GM12878 (cell line): ENCODE results near the gene ADGRG7. TPM values are rescaled to one million over a fixed set of nuclear protein-coding genes. Genes with fewer than 3 reads are reported as not detected.

ENCODE experiments used
- ATAC-seq: fragments of 200-7000 bp; cut with Tn5 transposase; 3 replicates; pipeline ENCODE4 v1.9.1; 2020; ENCODE audit warnings: mild to moderate bottlenecking, moderate library complexity
- BruUV-seq: library from RNA; stranded (reverse); fragments of 400-500 nt; replicated peaks from 2 replicates; lab custom pipeline; 2021; lab: Mats Ljungman, UMichigan
- CTCF ChIA-PET: fragments of 300-600 bp; sonication (Branson Sonifier 250); formaldehyde crosslinking; extraction: SDS; loops from one replicate; lab custom pipeline; 2021; ENCODE audit warnings: inconsistent platforms; lab: Yijun Ruan, JAX
- POLR2A ChIA-PET: fragments of 350-600 bp; formaldehyde crosslinking; extraction: SDS; loops from one replicate; lab custom pipeline; 2021; ENCODE audit warnings: inconsistent platforms; lab: Charles Lee
- RAD21 ChIA-PET: fragments of 300-600 bp; sonication (Branson Sonifier 250); formaldehyde crosslinking; loops from one replicate; lab custom pipeline; 2023; ENCODE audit warnings: antibody characterized with exemption; ENCODE audit not compliant: unreplicated experiment; lab: Charles Lee
- SMC1A ChIA-PET: fragments of 300-600 bp; sonication (Branson Sonifier 250); formaldehyde crosslinking; loops from one replicate; lab custom pipeline; 2023; ENCODE audit not compliant: unreplicated experiment, uncharacterized antibody; lab: Charles Lee
- DNase-seq: peaks from one replicate; pipeline ENCODE4 v3.0.0-alpha.2; 2011; ENCODE audit warnings: low read depth, low spot score
- FAIRE-seq: peaks from 3 replicates; lab custom pipeline; 2011; peaks lifted over from hg19 to GRCh38; lab: Jason Lieb, UNC
- H2AFZ ChIP-seq: 2 replicates; pipeline ENCODE4 v1.6.0; 2011; ENCODE audit warnings: low read depth, low read length, control low read depth; ENCODE audit not compliant: control insufficient read depth
- H3K27ac ChIP-seq: 2 replicates; pipeline ENCODE4 v1.5.1; 2011; ENCODE audit warnings: control low read depth; ENCODE audit not compliant: control insufficient read depth, insufficient read depth
- H3K27me3 ChIP-seq, 2 experiments: replicated peaks in 1 of 2; 2 replicates each; pipeline versions ENCODE4 v1.6.0 to v1.6.1; 2011; ENCODE audit warnings: low read length in 1 of 2; ENCODE audit not compliant: control insufficient read depth in 2 of 2, insufficient read depth in 2 of 2
- H3K36me3 ChIP-seq, 2 experiments: 2 replicates each; pipeline ENCODE4 v1.5.1; 2011; ENCODE audit warnings: low read length in 1 of 2; ENCODE audit not compliant: control insufficient read depth in 2 of 2, insufficient read depth in 2 of 2
- H3K4me1 ChIP-seq: 2 replicates; pipeline ENCODE4 v1.6.1; 2011; ENCODE audit warnings: mild to moderate bottlenecking, low read length, moderate library complexity, mixed read lengths; ENCODE audit not compliant: control insufficient read depth, insufficient read depth
- H3K4me2 ChIP-seq: 2 replicates; pipeline ENCODE4 v1.6.0; 2011; ENCODE audit warnings: control low read depth; ENCODE audit not compliant: control insufficient read depth, insufficient read depth
- H3K4me3 ChIP-seq: fragments of 200-600 bp; sonication (generic); 2 replicates; pipeline ENCODE4 v1.5.1; 2016
- H3K79me2 ChIP-seq: 2 replicates; pipeline ENCODE4 v1.6.0; 2011; ENCODE audit warnings: low read length; ENCODE audit not compliant: control insufficient read depth, insufficient read depth
- H3K9ac ChIP-seq: 2 replicates; pipeline ENCODE4 v1.8.0; 2011; ENCODE audit warnings: low read length, control low read depth, mixed read lengths; ENCODE audit not compliant: control insufficient read depth, insufficient read depth
- H3K9me3 ChIP-seq: replicated peaks from 3 replicates; pipeline ENCODE4 v1.5.1; 2011; ENCODE audit warnings: mild to moderate bottlenecking, low read length; ENCODE audit not compliant: control insufficient read depth, insufficient read depth
- H4K20me1 ChIP-seq: 2 replicates; pipeline ENCODE4 v1.6.0; 2011; ENCODE audit not compliant: control insufficient read depth, insufficient read depth
- BACH1 ChIP-seq: fragments of 450-650 bp; IDR thresholded peaks from 2 replicates; pipeline ENCODE4 v1.6.1; 2017; ENCODE audit warnings: mild to moderate bottlenecking, borderline replicate concordance
- HDAC6 ChIP-seq: fragments of 200-600 bp; sonication (generic); IDR thresholded peaks from one replicate; pipeline ENCODE4 v1.8.0; 2017; ENCODE audit warnings: antibody characterized with exemption; ENCODE audit not compliant: unreplicated experiment
- KAT2A ChIP-seq: conservative IDR thresholded peaks from 2 replicates; pipeline ENCODE4 v1.6.1; 2011; ENCODE audit warnings: low read depth, low read length; ENCODE audit not compliant: control insufficient read depth
- NR2C2 ChIP-seq: IDR thresholded peaks from 2 replicates; pipeline ENCODE4 v1.6.1; 2011; ENCODE audit warnings: borderline replicate concordance, low read depth; ENCODE audit not compliant: control insufficient read depth, insufficient read length
- ZNF622 ChIP-seq: fragments of 450-650 bp; IDR thresholded peaks from 2 replicates; pipeline ENCODE4 v1.6.1; 2017; ENCODE audit warnings: mild to moderate bottlenecking, inconsistent platforms
- WGBS: methylation state at CpG from one replicate; pipeline ENCODE4 v1.1.6; 2016; ENCODE audit warnings: low lambda C conversion rate; ENCODE audit not compliant: insufficient replicate concordance, insufficient coverage; ENCODE audit errors: missing lambda C conversion rate; 5-methylcytosine and 5-hydroxymethylcytosine counted together
- in situ Hi-C: fragments of 300-500 bp; cut with MboI; formaldehyde crosslinking; loops from 9 replicates; pipeline ENCODE4 v1.14.3; 2018; ENCODE audit warnings: mixed read lengths
- intact Hi-C: fragments of 100-400 bp; cut with micrococcal nuclease; formaldehyde crosslinking; loops from one replicate; pipeline ENCODE4 v1.14.2; 2022; ENCODE audit not compliant: unreplicated experiment
- polyA plus RNA-seq, 11 experiments: library from polyadenylated mRNA; depleted of rRNA in 4 of 11; unstranded in 6 of 11; stranded (reverse) in 5 of 11; fragments of >200 nt; fragmentation: Nextera tagmentation in 4 of 11; fragmentation: Illumina TruSeq in 1 of 11; extraction: Ambion mirVana in 4 of 11; extraction: Trizol in 1 of 11; gene quantifications; 1 replicate in 1 of 11; 2 replicates in 10 of 11; pipeline versions ENCODE4 v1.2.1 to v1.2.3, GENCODE V29; 2011 to 2016; ENCODE audit warnings: inconsistent platforms in 2 of 11, missing spikeins in 2 of 11, low read depth in 1 of 11
- total RNA-seq, 4 experiments: library from RNA; depleted of rRNA in 3 of 4; stranded (reverse); fragments of >200 nt in 3 of 4; fragmentation: Illumina TruSeq in 1 of 4; extraction: Trizol in 1 of 4; gene quantifications; 2 replicates each; pipeline versions ENCODE4 v1.2.1 to v1.2.3, GENCODE V29; 2013 to 2021
- TF ChIP-seq, protein P1 (sequence below): IDR thresholded peaks from 2 replicates; pipeline ENCODE4 v1.6.1; 2012; ENCODE audit warnings: mild to moderate bottlenecking, low read depth, low read length
- TF ChIP-seq, protein P2 (sequence below): fragments of 450-650 bp; formaldehyde crosslinking; IDR thresholded peaks from 2 replicates; pipeline ENCODE4 v1.4.0; 2022; ENCODE audit warnings: mild to moderate bottlenecking, moderate library complexity

ADGRG7 gene
- total and polyA plus RNA-seq, 10 of the 15 experiments (the other 5 are each of a cell fraction or from before 2014, with no cell fraction given) = 0.02 to 0.21 (median 0.14) TPM; not detected in 7

DNA sequence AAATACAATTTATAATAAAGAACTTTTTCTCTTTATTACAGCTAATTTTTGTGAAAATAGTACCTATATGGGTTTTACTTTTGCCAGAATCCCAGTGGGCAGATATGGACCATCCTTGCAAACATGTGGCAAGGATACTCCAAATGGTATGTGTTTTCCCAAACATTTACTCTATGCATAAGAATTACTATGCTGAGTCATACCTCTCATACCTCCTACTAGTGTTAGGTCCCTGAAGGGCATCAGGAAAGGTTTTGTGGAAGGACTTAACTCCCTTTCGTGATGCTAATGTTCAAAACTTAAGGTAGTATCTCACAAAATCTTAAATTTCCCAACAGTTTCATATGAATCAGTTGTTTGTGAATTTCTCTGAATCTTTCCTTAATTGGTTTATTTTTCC, 21.3 kb downstream of the ADGRG7 start:
- WGBS = 77% methylated on average over 1 of the region's 1 CpG
- Histone ChIP-seq H4K20me1 (no peaks in the 10 kb centered on the region), H3K36me3 (no peaks in the 10 kb centered on the region), H3K9ac (no peak overlapping the region), H3K4me1 (no peaks in the 10 kb centered on the region), H3K9me3 (no peaks in the 10 kb centered on the region), H3K27me3 (no peaks in the 10 kb centered on the region), H3K4me2 (no peak overlapping the region), H3K4me3 (no peak overlapping the region), H3K27ac (no peak overlapping the region), H3K79me2 (no peaks in the 10 kb centered on the region), H2AFZ (no peak overlapping the region)
- FAIRE-seq (no peak), ATAC-seq (no peak), DNase-seq (no peak)
- TF ChIP-seq, protein P1, sequence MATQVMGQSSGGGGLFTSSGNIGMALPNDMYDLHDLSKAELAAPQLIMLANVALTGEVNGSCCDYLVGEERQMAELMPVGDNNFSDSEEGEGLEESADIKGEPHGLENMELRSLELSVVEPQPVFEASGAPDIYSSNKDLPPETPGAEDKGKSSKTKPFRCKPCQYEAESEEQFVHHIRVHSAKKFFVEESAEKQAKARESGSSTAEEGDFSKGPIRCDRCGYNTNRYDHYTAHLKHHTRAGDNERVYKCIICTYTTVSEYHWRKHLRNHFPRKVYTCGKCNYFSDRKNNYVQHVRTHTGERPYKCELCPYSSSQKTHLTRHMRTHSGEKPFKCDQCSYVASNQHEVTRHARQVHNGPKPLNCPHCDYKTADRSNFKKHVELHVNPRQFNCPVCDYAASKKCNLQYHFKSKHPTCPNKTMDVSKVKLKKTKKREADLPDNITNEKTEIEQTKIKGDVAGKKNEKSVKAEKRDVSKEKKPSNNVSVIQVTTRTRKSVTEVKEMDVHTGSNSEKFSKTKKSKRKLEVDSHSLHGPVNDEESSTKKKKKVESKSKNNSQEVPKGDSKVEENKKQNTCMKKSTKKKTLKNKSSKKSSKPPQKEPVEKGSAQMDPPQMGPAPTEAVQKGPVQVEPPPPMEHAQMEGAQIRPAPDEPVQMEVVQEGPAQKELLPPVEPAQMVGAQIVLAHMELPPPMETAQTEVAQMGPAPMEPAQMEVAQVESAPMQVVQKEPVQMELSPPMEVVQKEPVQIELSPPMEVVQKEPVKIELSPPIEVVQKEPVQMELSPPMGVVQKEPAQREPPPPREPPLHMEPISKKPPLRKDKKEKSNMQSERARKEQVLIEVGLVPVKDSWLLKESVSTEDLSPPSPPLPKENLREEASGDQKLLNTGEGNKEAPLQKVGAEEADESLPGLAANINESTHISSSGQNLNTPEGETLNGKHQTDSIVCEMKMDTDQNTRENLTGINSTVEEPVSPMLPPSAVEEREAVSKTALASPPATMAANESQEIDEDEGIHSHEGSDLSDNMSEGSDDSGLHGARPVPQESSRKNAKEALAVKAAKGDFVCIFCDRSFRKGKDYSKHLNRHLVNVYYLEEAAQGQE = no peak
- BruUV-seq = no TSS peak
- RAD21 ChIA-PET = interaction anchor here (0.8 to 1.2 kb wide), 2 partner anchors 27 to 168 kb away, joined by 3 to 6 read pairs; no protein-coding TSS in a partner anchor
- CTCF ChIA-PET = interaction anchor here (1.0 to 1.4 kb wide), 3 partner anchors 9 to 168 kb away, joined by 3 to 5 read pairs (median 4); no protein-coding TSS in a partner anchor
- in situ Hi-C loops (no loop called here), intact Hi-C loops (no loop called here)
- POLR2A ChIA-PET = no interaction called here
- SMC1A ChIA-PET = interaction anchor here (0.8 to 2.0 kb wide), 2 partner anchors 28 to 168 kb away, joined by 3 to 14 read pairs; no protein-coding TSS in a partner anchor

DNA sequence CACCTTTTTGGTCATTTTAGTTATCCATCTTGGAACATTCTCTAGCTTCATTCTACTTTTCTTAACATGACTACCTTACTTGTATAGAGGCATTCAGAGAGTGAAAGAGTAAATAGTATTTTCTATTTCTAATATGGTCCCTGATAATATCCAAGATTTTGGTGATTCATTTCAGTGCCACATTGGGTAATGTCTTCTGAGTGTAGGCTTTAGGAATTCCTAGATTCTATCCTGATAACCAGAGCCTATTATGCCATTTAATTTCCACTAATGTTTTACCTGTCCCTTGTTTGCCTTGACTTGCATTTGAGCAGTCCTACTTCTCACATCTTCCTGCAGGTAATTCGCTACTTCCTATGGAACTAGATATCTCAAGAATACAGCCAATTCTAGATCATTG, 21.8 kb downstream of the ADGRG7 start:
- ATAC-seq (no peak), FAIRE-seq (no peak), DNase-seq (no peak)
- RAD21 ChIA-PET = interaction anchor here (0.8 kb wide), 1 partner anchor 28 kb away, joined by 3 read pairs; no protein-coding TSS in a partner anchor
- H3K4me1 ChIP-seq = no peaks in the 10 kb centered on the region
- no peaks in the 10 kb centered on the region for H3K27me3 ChIP-seq
- H2AFZ ChIP-seq = no peak overlapping the region
- intact Hi-C loops = no loop called here
- SMC1A ChIA-PET = interaction anchor here (2.0 kb wide), 1 partner anchor 168 kb away, joined by 14 read pairs; no protein-coding TSS in a partner anchor
- no peaks in the 10 kb centered on the region for H3K79me2 ChIP-seq
- H3K27ac ChIP-seq = no peak overlapping the region
- no peak overlapping the region for H3K4me3 ChIP-seq
- H3K36me3 ChIP-seq = no peaks in the 10 kb centered on the region
- H3K4me2 ChIP-seq = no peak overlapping the region
- H3K9me3 ChIP-seq = no peaks in the 10 kb centered on the region
- POLR2A ChIA-PET = no interaction called here
- no peak overlapping the region for H3K9ac ChIP-seq
- no TSS peak for BruUV-seq
- WGBS = 0% methylated on average over 1 of the region's 1 CpG
- in situ Hi-C loops = no loop called here
- H4K20me1 ChIP-seq = no peaks in the 10 kb centered on the region
- CTCF ChIA-PET = interaction anchor here (1.3 kb wide), 1 partner anchor 10 kb away, joined by 4 read pairs; no protein-coding TSS in a partner anchor
- TF ChIP-seq NR2C2 = no peak
- no peak for TF ChIP-seq HDAC6
- TF ChIP-seq KAT2A = no peak
- TF ChIP-seq, protein P2, sequence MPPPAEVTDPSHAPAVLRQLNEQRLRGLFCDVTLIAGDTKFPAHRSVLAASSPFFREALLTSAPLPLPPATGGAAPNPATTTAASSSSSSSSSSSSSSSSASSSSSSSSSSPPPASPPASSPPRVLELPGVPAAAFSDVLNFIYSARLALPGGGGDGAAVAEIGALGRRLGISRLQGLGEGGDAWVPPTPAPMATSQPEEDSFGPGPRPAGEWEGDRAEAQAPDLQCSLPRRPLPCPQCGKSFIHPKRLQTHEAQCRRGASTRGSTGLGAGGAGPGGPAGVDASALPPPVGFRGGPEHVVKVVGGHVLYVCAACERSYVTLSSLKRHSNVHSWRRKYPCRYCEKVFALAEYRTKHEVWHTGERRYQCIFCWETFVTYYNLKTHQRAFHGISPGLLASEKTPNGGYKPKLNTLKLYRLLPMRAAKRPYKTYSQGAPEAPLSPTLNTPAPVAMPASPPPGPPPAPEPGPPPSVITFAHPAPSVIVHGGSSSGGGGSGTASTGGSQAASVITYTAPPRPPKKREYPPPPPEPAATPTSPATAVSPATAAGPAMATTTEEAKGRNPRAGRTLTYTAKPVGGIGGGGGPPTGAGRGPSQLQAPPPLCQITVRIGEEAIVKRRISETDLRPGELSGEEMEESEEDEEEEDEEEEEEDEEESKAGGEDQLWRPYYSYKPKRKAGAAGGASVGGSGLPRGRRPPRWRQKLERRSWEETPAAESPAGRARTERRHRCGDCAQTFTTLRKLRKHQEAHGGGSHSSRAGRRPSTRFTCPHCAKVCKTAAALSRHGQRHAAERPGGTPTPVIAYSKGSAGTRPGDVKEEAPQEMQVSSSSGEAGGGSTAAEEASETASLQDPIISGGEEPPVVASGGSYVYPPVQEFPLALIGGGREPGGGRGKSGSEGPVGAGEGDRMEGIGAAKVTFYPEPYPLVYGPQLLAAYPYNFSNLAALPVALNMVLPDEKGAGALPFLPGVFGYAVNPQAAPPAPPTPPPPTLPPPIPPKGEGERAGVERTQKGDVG = no peak
- TF ChIP-seq ZNF622 = no peak
- no peak for TF ChIP-seq BACH1
